SK-N-SH treated with all-trans-retinoic acid at 6 μM for 48 hours (cell line): ENCODE measurements around the gene MAP2.

ENCODE experiments used
- ATAC-seq: fragments of 200-7000 bp; cut with Tn5 transposase; 3 replicates; pipeline ENCODE4 v1.9.1; 2020; ENCODE audit warnings: mild to moderate bottlenecking, moderate library complexity
- ARNTL ChIP-seq: fragments of 450-650 bp; formaldehyde crosslinking; IDR thresholded peaks from 2 replicates; pipeline ENCODE4 v1.5.0; 2020; ENCODE audit warnings: low read depth, mild to moderate bottlenecking, moderate library complexity, borderline replicate concordance
- BACH2 ChIP-seq: fragments of 250-450 bp; sonication (Bioruptor Pico); IDR thresholded peaks from 2 replicates; pipeline ENCODE4 v1.9.0; 2021; ENCODE audit warnings: mild to moderate bottlenecking, borderline replicate concordance
- CREB5 ChIP-seq: fragments of 250-450 bp; sonication (Bioruptor Pico); IDR thresholded peaks from 2 replicates; pipeline ENCODE4 v1.5.1; 2020; ENCODE audit warnings: low read depth, mild to moderate bottlenecking, moderate library complexity
- CSDC2 ChIP-seq: fragments of 250-450 bp; sonication (Bioruptor Pico); IDR thresholded peaks from 2 replicates; pipeline ENCODE4 v1.5.0; 2020; ENCODE audit warnings: mild to moderate bottlenecking, moderate library complexity
- ESRRG ChIP-seq: fragments of 250-450 bp; sonication (Bioruptor Pico); IDR thresholded peaks from 2 replicates; pipeline ENCODE4 v1.6.1; 2021; ENCODE audit warnings: mild to moderate bottlenecking
- GLIS3 ChIP-seq: fragments of 250-450 bp; sonication (Bioruptor Pico); IDR thresholded peaks from 2 replicates; pipeline ENCODE4 v1.5.0; 2020; ENCODE audit warnings: mild to moderate bottlenecking, moderate library complexity
- ISL1 ChIP-seq: fragments of 250-450 bp; sonication (Bioruptor Pico); IDR thresholded peaks from 2 replicates; pipeline ENCODE4 v2.1.2; 2022; ENCODE audit warnings: mild to moderate bottlenecking, moderate library complexity
- OSR1 ChIP-seq: fragments of 250-450 bp; sonication (Bioruptor Pico); IDR thresholded peaks from 2 replicates; pipeline ENCODE4 v1.8.0; 2022; ENCODE audit warnings: moderate library complexity, mild to moderate bottlenecking, inconsistent platforms
- PATZ1 ChIP-seq: fragments of 250-450 bp; sonication (Bioruptor Pico); IDR thresholded peaks from 2 replicates; pipeline ENCODE4 v1.8.0; 2020; ENCODE audit warnings: mild to moderate bottlenecking, moderate library complexity, borderline replicate concordance
- POU6F1 ChIP-seq: fragments of 250-450 bp; sonication (Bioruptor Pico); IDR thresholded peaks from 2 replicates; pipeline ENCODE4 v1.8.0; 2021; ENCODE audit warnings: low read depth, mild to moderate bottlenecking, moderate library complexity, borderline replicate concordance
- PPARA ChIP-seq: fragments of 250-450 bp; sonication (Bioruptor Pico); IDR thresholded peaks from 2 replicates; pipeline ENCODE4 v1.5.0; 2020; ENCODE audit warnings: mild to moderate bottlenecking, borderline replicate concordance
- RARB ChIP-seq: fragments of 250-450 bp; sonication (Bioruptor Pico); IDR thresholded peaks from 2 replicates; pipeline ENCODE4 v1.8.0; 2021; ENCODE audit warnings: mild to moderate bottlenecking, moderate library complexity
- SNAI2 ChIP-seq: fragments of 250-450 bp; sonication (Bioruptor Pico); IDR thresholded peaks from 2 replicates; pipeline ENCODE4 v1.5.0; 2020; ENCODE audit warnings: mild to moderate bottlenecking, moderate library complexity
- TCF4 ChIP-seq: fragments of 250-450 bp; sonication (Bioruptor Pico); IDR thresholded peaks from 2 replicates; pipeline ENCODE4 v1.8.0; 2021; ENCODE audit warnings: mild to moderate bottlenecking, moderate library complexity, borderline replicate concordance
- TOX ChIP-seq: fragments of 250-450 bp; sonication (Bioruptor Pico); IDR thresholded peaks from 2 replicates; pipeline ENCODE4 v1.8.0; 2021; ENCODE audit warnings: mild to moderate bottlenecking, moderate library complexity, borderline replicate concordance
- ZC3H10 ChIP-seq: fragments of 250-450 bp; sonication (Bioruptor Pico); IDR thresholded peaks from 2 replicates; pipeline ENCODE4 v1.5.1; 2021; ENCODE audit warnings: mild to moderate bottlenecking, moderate library complexity
- ZFP3 ChIP-seq: fragments of 250-450 bp; sonication (Bioruptor Pico); IDR thresholded peaks from 2 replicates; pipeline ENCODE4 v1.5.0; 2020; ENCODE audit warnings: mild to moderate bottlenecking, moderate library complexity
- ZFP30 ChIP-seq: fragments of 450-650 bp; formaldehyde crosslinking; IDR thresholded peaks from 2 replicates; pipeline ENCODE4 v1.5.0; 2022; ENCODE audit warnings: mild to moderate bottlenecking, moderate library complexity
- ZNF565 ChIP-seq: fragments of 450-650 bp; formaldehyde crosslinking; conservative IDR thresholded peaks from 2 replicates; pipeline ENCODE4 v1.5.0; 2020; ENCODE audit warnings: low read depth, mild to moderate bottlenecking, moderate library complexity
- ZNF70 ChIP-seq: fragments of 450-650 bp; formaldehyde crosslinking; IDR thresholded peaks from 2 replicates; pipeline ENCODE4 v1.5.0; 2020; ENCODE audit warnings: mild to moderate bottlenecking, moderate library complexity
- ZNF8 ChIP-seq: fragments of 450-650 bp; formaldehyde crosslinking; IDR thresholded peaks from 2 replicates; pipeline ENCODE4 v1.5.0; 2020; ENCODE audit warnings: mild to moderate bottlenecking, moderate library complexity
- TF ChIP-seq, protein P1 (sequence below): fragments of 250-450 bp; sonication (Bioruptor Pico); IDR thresholded peaks from 2 replicates; pipeline ENCODE4 v1.5.0; 2020; ENCODE audit warnings: mild to moderate bottlenecking, moderate library complexity
- TF ChIP-seq, protein P2 (sequence below): fragments of 250-450 bp; sonication (Bioruptor Pico); IDR thresholded peaks from 2 replicates; pipeline ENCODE4 v1.5.1; 2021; ENCODE audit warnings: mild to moderate bottlenecking, moderate library complexity

MAP2 gene

GRCh38 chr2:209472871-209473270 is 49.0 kb downstream of the MAP2 start:
- ATAC-seq, result no peak
- TF ChIP-seq ZNF70 (CRISPR knock-in tag) (no peak), BACH2 (CRISPR knock-in tag) (no peak), ISL1 (CRISPR knock-in tag) (0 out of 2 replicates have a peak, but pooled peaks have one; percentile 16), TOX (CRISPR knock-in tag) (no peak), ARNTL (CRISPR knock-in tag) (no peak), TCF4 (no peak), POU6F1 (CRISPR knock-in tag) (no peak)
- TF ChIP-seq, protein P1, sequence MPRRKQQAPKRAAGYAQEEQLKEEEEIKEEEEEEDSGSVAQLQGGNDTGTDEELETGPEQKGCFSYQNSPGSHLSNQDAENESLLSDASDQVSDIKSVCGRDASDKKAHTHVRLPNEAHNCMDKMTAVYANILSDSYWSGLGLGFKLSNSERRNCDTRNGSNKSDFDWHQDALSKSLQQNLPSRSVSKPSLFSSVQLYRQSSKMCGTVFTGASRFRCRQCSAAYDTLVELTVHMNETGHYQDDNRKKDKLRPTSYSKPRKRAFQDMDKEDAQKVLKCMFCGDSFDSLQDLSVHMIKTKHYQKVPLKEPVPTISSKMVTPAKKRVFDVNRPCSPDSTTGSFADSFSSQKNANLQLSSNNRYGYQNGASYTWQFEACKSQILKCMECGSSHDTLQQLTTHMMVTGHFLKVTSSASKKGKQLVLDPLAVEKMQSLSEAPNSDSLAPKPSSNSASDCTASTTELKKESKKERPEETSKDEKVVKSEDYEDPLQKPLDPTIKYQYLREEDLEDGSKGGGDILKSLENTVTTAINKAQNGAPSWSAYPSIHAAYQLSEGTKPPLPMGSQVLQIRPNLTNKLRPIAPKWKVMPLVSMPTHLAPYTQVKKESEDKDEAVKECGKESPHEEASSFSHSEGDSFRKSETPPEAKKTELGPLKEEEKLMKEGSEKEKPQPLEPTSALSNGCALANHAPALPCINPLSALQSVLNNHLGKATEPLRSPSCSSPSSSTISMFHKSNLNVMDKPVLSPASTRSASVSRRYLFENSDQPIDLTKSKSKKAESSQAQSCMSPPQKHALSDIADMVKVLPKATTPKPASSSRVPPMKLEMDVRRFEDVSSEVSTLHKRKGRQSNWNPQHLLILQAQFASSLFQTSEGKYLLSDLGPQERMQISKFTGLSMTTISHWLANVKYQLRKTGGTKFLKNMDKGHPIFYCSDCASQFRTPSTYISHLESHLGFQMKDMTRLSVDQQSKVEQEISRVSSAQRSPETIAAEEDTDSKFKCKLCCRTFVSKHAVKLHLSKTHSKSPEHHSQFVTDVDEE, result no peak

- no peak for TF ChIP-seq OSR1 (CRISPR knock-in tag)
- TF ChIP-seq, protein P2, sequence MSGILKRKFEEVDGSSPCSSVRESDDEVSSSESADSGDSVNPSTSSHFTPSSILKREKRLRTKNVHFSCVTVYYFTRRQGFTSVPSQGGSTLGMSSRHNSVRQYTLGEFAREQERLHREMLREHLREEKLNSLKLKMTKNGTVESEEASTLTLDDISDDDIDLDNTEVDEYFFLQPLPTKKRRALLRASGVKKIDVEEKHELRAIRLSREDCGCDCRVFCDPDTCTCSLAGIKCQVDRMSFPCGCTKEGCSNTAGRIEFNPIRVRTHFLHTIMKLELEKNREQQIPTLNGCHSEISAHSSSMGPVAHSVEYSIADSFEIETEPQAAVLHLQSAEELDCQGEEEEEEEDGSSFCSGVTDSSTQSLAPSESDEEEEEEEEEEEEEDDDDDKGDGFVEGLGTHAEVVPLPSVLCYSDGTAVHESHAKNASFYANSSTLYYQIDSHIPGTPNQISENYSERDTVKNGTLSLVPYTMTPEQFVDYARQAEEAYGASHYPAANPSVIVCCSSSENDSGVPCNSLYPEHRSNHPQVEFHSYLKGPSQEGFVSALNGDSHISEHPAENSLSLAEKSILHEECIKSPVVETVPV, result 0 out of 2 replicates have a peak, but pooled peaks have one; percentile 46
- no peak for TF ChIP-seq ARNTL (CRISPR knock-in tag)
- TF ChIP-seq PPARA (CRISPR knock-in tag), result no peak
- TF ChIP-seq ISL1 (CRISPR knock-in tag), result peak; percentile 92
- TF ChIP-seq POU6F1 (CRISPR knock-in tag), result no peak
- peak; percentile 74 for TF ChIP-seq TOX (CRISPR knock-in tag)
- TF ChIP-seq ZFP30, result no peak
- 0 out of 2 replicates have a peak, but pooled peaks have one; percentile 46 for TF ChIP-seq CREB5 (CRISPR knock-in tag)
- TF ChIP-seq SNAI2 (CRISPR knock-in tag), result no peak
- 0 out of 2 replicates have a peak, but pooled peaks have one; percentile 37 for TF ChIP-seq ESRRG (CRISPR knock-in tag)
- TF ChIP-seq TCF4, result no peak
- TF ChIP-seq ZNF70 (CRISPR knock-in tag), result no peak
- no peak for TF ChIP-seq GLIS3 (CRISPR knock-in tag)
- TF ChIP-seq PATZ1 (CRISPR knock-in tag), result peak; percentile 75; the same call in 1 of the 2 replicates
- TF ChIP-seq BACH2 (CRISPR knock-in tag), result no peak
- TF ChIP-seq ZNF565, result no peak
- no peak for TF ChIP-seq RARB (CRISPR knock-in tag)
- TF ChIP-seq, protein P1, result no peak
- no peak for TF ChIP-seq ZNF8
- no peak for TF ChIP-seq CSDC2 (CRISPR knock-in tag)
- TF ChIP-seq ZFP3 (CRISPR knock-in tag), result no peak
- TF ChIP-seq ZC3H10, result peak; percentile 49; the same call in 1 of the 2 replicates
- peak; percentile 83 for ATAC-seq
These were observed 50.1 kb downstream of the MAP2 start for GRCh38 chr2:209473930-209474419.
